Tibial nerve (tissue), 3 donors: ENCODE measurements around the gene GARIN3.

Experiments used
- CTCF ChIP-seq, 5 experiments: fragments of 200-600 bp in 3 of 5; fragments of 450-650 bp in 2 of 5; sonication (generic) in 3 of 5; IDR thresholded peaks; one replicate each; pipeline ENCODE4 v1.5.1; 2016 to 2019; ENCODE audit warnings: antibody characterized with exemption in 5 of 5, mild to moderate bottlenecking in 3 of 5, moderate library complexity in 2 of 5
- POLR2A ChIP-seq, 2 donors: fragments of 450-650 bp; IDR thresholded peaks; one replicate each; pipeline ENCODE4 v1.6.1; 2017; ENCODE audit warnings: antibody characterized with exemption in 2 of 2, mild to moderate bottlenecking in 2 of 2, moderate library complexity in 2 of 2

DNA sequence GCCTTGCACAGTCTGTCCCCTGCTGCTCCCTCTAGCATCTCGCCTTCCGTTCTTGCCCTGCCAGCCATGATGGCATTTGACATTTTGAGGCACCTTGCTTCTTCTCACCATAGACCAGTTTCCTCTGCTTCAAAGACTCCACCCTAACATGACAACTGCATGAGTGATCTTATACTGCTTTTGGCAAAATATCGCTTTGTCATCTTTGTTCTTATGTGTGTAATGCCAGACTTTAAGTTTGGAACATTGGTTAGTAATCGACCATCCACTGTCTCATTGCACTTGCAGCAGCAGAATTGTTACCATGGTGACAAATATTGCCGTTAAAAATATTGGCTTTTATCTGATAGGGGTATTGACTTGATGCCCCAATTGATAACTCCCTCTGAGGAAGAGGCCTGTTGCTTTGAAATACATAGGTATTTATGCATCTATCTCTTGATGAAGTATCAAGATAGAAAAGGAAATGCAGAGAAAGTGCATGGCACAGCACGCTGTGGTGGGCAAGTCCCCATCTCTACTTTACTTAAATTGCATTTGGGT lies 6.8 kb downstream of the GARIN3 start:
- TF ChIP-seq POLR2A (IDR thresholded peaks at IDR 0.05) = no peak
- no peak for TF ChIP-seq CTCF (IDR thresholded peaks at IDR 0.05)
